Prostate gland (tissue), 2 donors: ENCODE results near the gene HDLBP.

Experiments
- POLR2A ChIP-seq: fragments of 450-650 bp; IDR thresholded peaks from one replicate; pipeline ENCODE4 v1.6.1; 2016; ENCODE audit warnings: antibody characterized with exemption, mild to moderate bottlenecking
- POLR2AphosphoS5 ChIP-seq: sonication (generic); formaldehyde crosslinking; IDR thresholded peaks from one replicate; pipeline ENCODE4 v1.6.1; 2017; ENCODE audit warnings: antibody characterized with exemption
- TF ChIP-seq, protein P1 (sequence below), 4 experiments: fragments of 200-600 bp in 2 of 4; fragments of 450-650 bp in 2 of 4; sonication (generic) in 2 of 4; IDR thresholded peaks; 1 replicate in 3 of 4; 2 replicates in 1 of 4; pipeline ENCODE4 v1.5.1; 2016 to 2019; ENCODE audit warnings: antibody characterized with exemption in 4 of 4, mild to moderate bottlenecking in 2 of 4, moderate library complexity in 2 of 4

GRCh38 chr2:241214209-241214608 lies 101.3 kb downstream of the HDLBP start:
- TF ChIP-seq, protein P1, sequence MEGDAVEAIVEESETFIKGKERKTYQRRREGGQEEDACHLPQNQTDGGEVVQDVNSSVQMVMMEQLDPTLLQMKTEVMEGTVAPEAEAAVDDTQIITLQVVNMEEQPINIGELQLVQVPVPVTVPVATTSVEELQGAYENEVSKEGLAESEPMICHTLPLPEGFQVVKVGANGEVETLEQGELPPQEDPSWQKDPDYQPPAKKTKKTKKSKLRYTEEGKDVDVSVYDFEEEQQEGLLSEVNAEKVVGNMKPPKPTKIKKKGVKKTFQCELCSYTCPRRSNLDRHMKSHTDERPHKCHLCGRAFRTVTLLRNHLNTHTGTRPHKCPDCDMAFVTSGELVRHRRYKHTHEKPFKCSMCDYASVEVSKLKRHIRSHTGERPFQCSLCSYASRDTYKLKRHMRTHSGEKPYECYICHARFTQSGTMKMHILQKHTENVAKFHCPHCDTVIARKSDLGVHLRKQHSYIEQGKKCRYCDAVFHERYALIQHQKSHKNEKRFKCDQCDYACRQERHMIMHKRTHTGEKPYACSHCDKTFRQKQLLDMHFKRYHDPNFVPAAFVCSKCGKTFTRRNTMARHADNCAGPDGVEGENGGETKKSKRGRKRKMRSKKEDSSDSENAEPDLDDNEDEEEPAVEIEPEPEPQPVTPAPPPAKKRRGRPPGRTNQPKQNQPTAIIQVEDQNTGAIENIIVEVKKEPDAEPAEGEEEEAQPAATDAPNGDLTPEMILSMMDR (IDR thresholded peaks at IDR 0.05), result no peak
- TF ChIP-seq POLR2A (no peak), POLR2AphosphoS5 (no peak)
